Peyer's patch (tissue), 4 donors: Measurements from ENCODE around the gene ZCCHC17. TPM values are rescaled to one million over a fixed set of nuclear protein-coding genes. Genes with fewer than 3 reads are reported as not detected.

Experiments
- DNase-seq, 3 donors: peaks; one replicate each; pipeline ENCODE4 v3.0.0-alpha.2; 2017 to 2019
- H3K27ac ChIP-seq, 4 donors: fragments of 200-600 bp; sonication (generic); one replicate each; pipeline ENCODE4 v1.5.1; 2016 to 2019
- H3K27me3 ChIP-seq, 2 donors: fragments of 200-600 bp; sonication (generic); one replicate each; pipeline ENCODE4 v1.5.1; 2019
- H3K36me3 ChIP-seq, 3 donors: fragments of 200-600 bp; sonication (generic); one replicate each; pipeline ENCODE4 v1.5.1; 2016 to 2019
- H3K4me1 ChIP-seq, 4 donors: fragments of 200-600 bp; sonication (generic); one replicate each; pipeline ENCODE4 v1.5.1; 2016 to 2019
- H3K4me3 ChIP-seq, 4 donors: fragments of 200-600 bp; sonication (generic); 1 replicate in 3 of 4; 2 replicates in 1 of 4; pipeline ENCODE4 v1.5.1; 2016 to 2019; ENCODE audit warnings: mild to moderate bottlenecking in 1 of 4
- H3K9me3 ChIP-seq, 4 donors: fragments of 200-600 bp; sonication (generic); one replicate each; pipeline ENCODE4 v1.5.1; 2016 to 2019; ENCODE audit warnings: mild to moderate bottlenecking in 1 of 4
- POLR2A ChIP-seq, 2 donors: fragments of 450-650 bp; IDR thresholded peaks; one replicate each; pipeline ENCODE4 v1.5.1; 2017; ENCODE audit warnings: antibody characterized with exemption in 2 of 2, mild to moderate bottlenecking in 2 of 2, moderate library complexity in 2 of 2
- total RNA-seq, 4 donors: library from RNA; depleted of rRNA; stranded (reverse); fragments of >200 nt; gene quantifications; one replicate each; pipeline ENCODE4 v1.1.0, GENCODE V29; 2016
- TF ChIP-seq, protein P1 (sequence below), 6 experiments: fragments of 450-650 bp in 4 of 6; fragments of 200-600 bp in 2 of 6; sonication (generic) in 1 of 6; IDR thresholded peaks; one replicate each; pipeline ENCODE4 v1.5.1; 2017 to 2019; ENCODE audit warnings: antibody characterized with exemption in 6 of 6, mild to moderate bottlenecking in 3 of 6, moderate library complexity in 1 of 6

The ZCCHC17 gene
- total RNA-seq, 4 donors from 2014 or later: 5.4 to 9.8 (median 8.1) TPM

GRCh38 chr1:31408788-31409318 lies 112.0 kb downstream of the ZCCHC17 start:
- no peaks in the 10 kb centered on the region for H3K36me3 ChIP-seq
- DNase-seq: no peak
- no peak for TF ChIP-seq POLR2A (IDR thresholded peaks at IDR 0.05)
- TF ChIP-seq, protein P1, sequence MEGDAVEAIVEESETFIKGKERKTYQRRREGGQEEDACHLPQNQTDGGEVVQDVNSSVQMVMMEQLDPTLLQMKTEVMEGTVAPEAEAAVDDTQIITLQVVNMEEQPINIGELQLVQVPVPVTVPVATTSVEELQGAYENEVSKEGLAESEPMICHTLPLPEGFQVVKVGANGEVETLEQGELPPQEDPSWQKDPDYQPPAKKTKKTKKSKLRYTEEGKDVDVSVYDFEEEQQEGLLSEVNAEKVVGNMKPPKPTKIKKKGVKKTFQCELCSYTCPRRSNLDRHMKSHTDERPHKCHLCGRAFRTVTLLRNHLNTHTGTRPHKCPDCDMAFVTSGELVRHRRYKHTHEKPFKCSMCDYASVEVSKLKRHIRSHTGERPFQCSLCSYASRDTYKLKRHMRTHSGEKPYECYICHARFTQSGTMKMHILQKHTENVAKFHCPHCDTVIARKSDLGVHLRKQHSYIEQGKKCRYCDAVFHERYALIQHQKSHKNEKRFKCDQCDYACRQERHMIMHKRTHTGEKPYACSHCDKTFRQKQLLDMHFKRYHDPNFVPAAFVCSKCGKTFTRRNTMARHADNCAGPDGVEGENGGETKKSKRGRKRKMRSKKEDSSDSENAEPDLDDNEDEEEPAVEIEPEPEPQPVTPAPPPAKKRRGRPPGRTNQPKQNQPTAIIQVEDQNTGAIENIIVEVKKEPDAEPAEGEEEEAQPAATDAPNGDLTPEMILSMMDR (IDR thresholded peaks at IDR 0.05): no peak
- no peaks in the 10 kb centered on the region for H3K27me3 ChIP-seq
- peaks cover 0 to 10% (median 4%) of the 10 kb centered on the region in 4 donors for H3K4me1 ChIP-seq
- H3K9me3 ChIP-seq: no peaks in the 10 kb centered on the region
- H3K4me3 ChIP-seq: no peak overlapping the region
- no peak overlapping the region for H3K27ac ChIP-seq

DNA sequence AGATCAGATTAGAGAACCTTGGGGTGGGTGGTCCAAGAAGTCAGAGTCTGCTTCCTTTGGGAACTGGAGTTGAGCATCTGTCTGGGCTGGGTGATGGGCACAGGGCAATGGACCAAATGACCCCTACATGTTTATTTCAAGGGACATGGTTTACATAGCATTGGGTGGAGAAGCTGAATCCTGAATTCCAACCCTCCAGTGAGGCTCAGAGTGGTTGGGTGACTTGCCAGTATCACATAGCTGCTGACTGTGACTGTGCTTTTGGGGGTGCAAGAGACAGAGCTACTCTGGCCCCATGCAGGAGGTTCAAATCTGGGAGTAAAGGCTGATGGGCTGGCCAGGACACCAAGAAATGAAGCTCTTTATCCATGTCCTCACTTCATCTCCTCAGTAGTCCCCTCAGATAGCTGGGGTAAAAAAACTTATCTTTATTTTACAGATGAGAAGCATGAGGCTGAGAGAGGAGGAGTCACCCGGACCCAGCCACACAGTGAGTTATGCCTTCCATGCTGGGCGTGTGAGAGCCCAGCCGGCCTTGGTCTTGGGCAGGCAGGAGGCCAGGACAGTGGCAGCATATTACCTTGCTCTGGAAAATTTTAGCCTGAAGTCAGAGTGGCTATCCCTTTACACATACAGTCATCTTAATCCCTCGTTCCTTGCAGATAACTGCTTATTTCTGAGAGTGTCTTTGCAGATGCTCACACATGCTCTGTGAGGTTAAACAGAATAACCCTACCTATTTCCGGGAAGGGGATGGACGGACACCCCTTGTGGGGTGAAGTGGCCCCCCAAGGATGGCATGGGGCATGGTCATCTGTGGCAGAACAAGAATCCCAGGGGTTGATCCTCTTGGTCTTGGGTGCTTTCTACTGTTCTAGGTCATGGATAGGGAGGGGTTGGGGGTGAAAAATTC lies 113.4 kb downstream of the ZCCHC17 start:
- no peaks in the 10 kb centered on the region for H3K27me3 ChIP-seq

DNA sequence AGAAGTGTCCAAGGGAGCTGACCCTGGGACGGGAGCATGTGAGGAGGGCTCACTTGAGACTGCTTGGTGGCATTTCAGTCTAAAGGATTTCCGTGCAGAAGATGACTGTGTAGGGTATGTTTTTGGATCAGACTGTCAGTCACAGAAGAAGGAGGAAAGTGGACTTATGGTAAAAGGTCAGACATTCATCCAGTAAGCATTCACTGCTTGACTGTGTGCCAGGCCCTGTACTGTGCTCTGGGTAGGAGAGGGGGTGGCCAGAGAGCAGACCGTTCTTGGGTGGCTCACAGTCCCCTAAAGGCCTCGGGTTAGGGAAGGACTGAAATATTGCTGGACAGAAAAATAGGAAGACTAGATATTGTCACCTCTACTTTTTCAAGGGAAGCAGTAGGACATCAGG lies 114.0 kb downstream of the ZCCHC17 start:
- Histone ChIP-seq H3K27me3 (no peaks in the 10 kb centered on the region), H3K9me3 (no peaks in the 10 kb centered on the region), H3K27ac (no peak overlapping the region), H3K4me3 (no peak overlapping the region), H3K36me3 (no peaks in the 10 kb centered on the region), H3K4me1 (peaks cover 0 to 15% (median 7%) of the 10 kb centered on the region in 4 donors)
- TF ChIP-seq, protein P1 (IDR thresholded peaks at IDR 0.05): no peak
- TF ChIP-seq POLR2A (IDR thresholded peaks at IDR 0.05): no peak
- DNase-seq: no peak

More for the DNA sequence above, 113.4 kb downstream of the ZCCHC17 start:
- no peak for TF ChIP-seq POLR2A (IDR thresholded peaks at IDR 0.05)
- TF ChIP-seq, protein P1 (IDR thresholded peaks at IDR 0.05): no peak
- no peak for DNase-seq
- no peak overlapping the region for H3K4me3 ChIP-seq
- H3K4me1 ChIP-seq: peaks cover 0 to 15% (median 7%) of the 10 kb centered on the region in 4 donors
- H3K36me3 ChIP-seq: no peaks in the 10 kb centered on the region
- no peak overlapping the region for H3K27ac ChIP-seq
- H3K9me3 ChIP-seq: no peaks in the 10 kb centered on the region

GRCh38 chr1:31412205-31412604 lies 115.4 kb downstream of the ZCCHC17 start:
- Histone ChIP-seq H3K4me3 (no peak overlapping the region), H3K27me3 (no peaks in the 10 kb centered on the region), H3K9me3 (no peaks in the 10 kb centered on the region), H3K27ac (no peak overlapping the region), H3K4me1 (peaks cover 0 to 15% (median 7%) of the 10 kb centered on the region in 4 donors), H3K36me3 (no peaks in the 10 kb centered on the region)
- TF ChIP-seq POLR2A (IDR thresholded peaks at IDR 0.05): no peak
- TF ChIP-seq, protein P1 (IDR thresholded peaks at IDR 0.05): no peak
- DNase-seq: no peak

GRCh38 chr1:31412732-31413404 lies 116.0 kb downstream of the ZCCHC17 start, which contains the start of gene SERINC2:
Gene SERINC2 (plus strand): TSS chr1:31413213. CDS start chr1:31413266, 53 bp downstream.
- Histone ChIP-seq H3K4me3 (peak within 1 kb of the TSS; percentile 50 to 84 (median 76)), H3K9me3 (no peaks in the 10 kb centered on the region), H3K27me3 (no peaks in the 10 kb centered on the region), H3K36me3 (no peaks in the 10 kb centered on the region), H3K4me1 (peaks cover 0 to 15% (median 7%) of the 10 kb centered on the region in 4 donors), H3K27ac (peak within 1 kb of the TSS in 3 of 4 donors; percentile 82 to 92 (median 91))
- DNase-seq: peak in 2 of 3 donors; percentile 60 to 79
- peak in 1 of 2 donors; percentile 72 for TF ChIP-seq POLR2A (IDR thresholded peaks at IDR 0.05)
- TF ChIP-seq, protein P1 (IDR thresholded peaks at IDR 0.05): no peak
